GF-D8 (cell line): ENCODE measurements around the gene TRIM26.
"Not testable (repeated sequence)": the region's sequence is repeated elsewhere in the genome, so short reads cannot be mapped to it uniquely, and the experiment has no call there.

Experiments
- DNase-seq: peaks from one replicate; lab custom pipeline; 2025; lab: John Stamatoyannopoulos, UW

The TRIM26 gene

GRCh38 chr6:30152910-30153610 is 60.1 kb downstream of the TRIM26 start:
- peak; percentile 50 for DNase-seq

GRCh38 chr6:30152016-30152673 is 61.1 kb downstream of the TRIM26 start:
- DNase-seq, result peak; percentile 30

- peak; percentile 90 for DNase-seq
Measured at GRCh38 chr6:30151580-30151979, 61.6 kb downstream of the TRIM26 start.

GRCh38 chr6:30150671-30151395 is 62.4 kb downstream of the TRIM26 start:
- DNase-seq, result no peak

GRCh38 chr6:30149858-30150550 is 63.2 kb downstream of the TRIM26 start:
- DNase-seq, result no peak

- no peak for DNase-seq
Measured at GRCh38 chr6:30149234-30149633, 64.0 kb downstream of the TRIM26 start.

GRCh38 chr6:30147096-30147495 is 66.1 kb downstream of the TRIM26 start:
- no peak for DNase-seq

GRCh38 chr6:30145818-30146217 is 67.4 kb downstream of the TRIM26 start:
- no peak for DNase-seq

GRCh38 chr6:30144811-30145210 is 68.4 kb downstream of the TRIM26 start:
- no peak for DNase-seq

- DNase-seq, result no peak
Measured at GRCh38 chr6:30143780-30144179, 69.4 kb downstream of the TRIM26 start.

GRCh38 chr6:30142665-30143064 is 70.5 kb downstream of the TRIM26 start:
- no peak for DNase-seq

GRCh38 chr6:30140240-30140639 is 73.0 kb downstream of the TRIM26 start:
- DNase-seq, result not testable (repeated sequence)

GRCh38 chr6:30136570-30137286 is 76.5 kb downstream of the TRIM26 start:
- DNase-seq, result no peak

- no peak for DNase-seq
Measured at GRCh38 chr6:30135757-30136156, 77.4 kb downstream of the TRIM26 start, which contains the start of gene TRIM40. TSS of gene TRIM40 (plus strand) at chr6:30136140. CDS start at chr6:30137037, 897 bp downstream.

GRCh38 chr6:30135147-30135546 is 78.1 kb downstream of the TRIM26 start:
- no peak for DNase-seq
